Mononuclear cell (primary cell): ENCODE results near the gene CRYL1. TPM values are rescaled to one million over a fixed set of nuclear protein-coding genes. Genes with fewer than 3 reads are reported as not detected.

ENCODE experiments used
- H3K27me3 ChIP-seq: 2 replicates; pipeline ENCODE4 v1.6.0; 2011; ENCODE audit warnings: low read length, control low read depth; ENCODE audit not compliant: insufficient read depth
- H3K4me1 ChIP-seq: 2 replicates; pipeline ENCODE4 v1.5.1; 2011; ENCODE audit warnings: mild to moderate bottlenecking, low read length, control low read depth; ENCODE audit not compliant: insufficient read depth
- H3K4me3 ChIP-seq: 2 replicates; pipeline ENCODE4 v1.5.1; 2011; ENCODE audit warnings: mild to moderate bottlenecking, low read length, moderate library complexity
- H3K9me3 ChIP-seq: 2 replicates; pipeline ENCODE4 v1.5.1; 2011; ENCODE audit warnings: low read depth, mild to moderate bottlenecking, control low read depth, low read length
- total RNA-seq: library from RNA; depleted of rRNA; stranded (reverse); fragments of >200 nt; gene quantifications from one replicate; pipeline ENCODE4 v1.2.3, GENCODE V29; 2012

Gene CRYL1
- total RNA-seq, 1 donor, result 18.2 TPM

DNA sequence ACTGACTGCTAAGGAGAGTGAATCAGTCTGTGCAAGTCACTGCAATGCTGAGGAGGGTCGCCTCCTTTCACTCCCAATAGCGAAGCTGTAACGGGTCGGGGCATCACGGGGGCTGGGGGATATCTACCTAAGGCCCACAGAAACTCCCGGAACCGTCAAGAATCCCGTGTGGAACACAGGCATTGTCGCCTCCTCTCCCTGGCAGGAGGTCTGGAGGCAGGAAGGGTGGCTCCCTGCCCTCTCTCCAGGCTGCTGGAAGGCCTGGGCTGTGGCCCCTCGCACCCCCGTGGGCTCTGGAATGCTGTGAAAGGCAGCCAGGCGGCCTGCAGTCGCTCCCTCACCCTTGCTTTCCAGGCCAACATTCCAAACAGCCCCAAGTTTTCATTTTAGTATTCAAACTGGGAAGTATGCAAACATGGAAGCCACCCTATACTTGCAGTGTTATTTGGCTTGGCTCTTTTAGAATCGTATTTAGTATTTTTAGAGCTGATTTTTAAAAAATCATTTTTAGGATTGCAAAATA is 109.4 kb downstream of the CRYL1 start:
- Histone ChIP-seq H3K4me3 (no peak overlapping the region), H3K27me3 (no peaks in the 10 kb centered on the region), H3K4me1 (peaks cover 22% of the 10 kb centered on the region), H3K9me3 (no peaks in the 10 kb centered on the region)

DNA sequence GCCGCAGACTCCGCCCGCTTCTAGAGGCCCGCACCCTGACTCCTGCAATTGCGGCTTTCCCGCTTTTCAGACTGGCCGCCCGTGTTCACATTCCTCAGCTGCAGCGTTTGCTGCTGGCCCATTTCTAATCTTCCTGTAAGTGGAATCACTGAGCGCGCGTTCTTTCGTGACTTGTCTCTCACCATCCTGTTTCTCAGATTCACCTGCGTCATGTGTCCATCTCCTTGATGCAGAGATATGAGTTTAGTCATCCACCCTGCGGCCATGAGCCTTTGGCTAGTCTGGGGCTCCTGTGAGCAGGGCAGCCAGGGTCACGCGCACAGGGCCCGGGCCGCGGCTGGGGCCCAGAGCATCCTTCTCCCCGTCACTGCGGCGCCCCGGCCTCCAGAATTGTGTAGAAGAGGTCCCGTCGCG is 110.0 kb downstream of the CRYL1 start:
- peaks cover 27% of the 10 kb centered on the region for H3K4me1 ChIP-seq
- no peak overlapping the region for H3K4me3 ChIP-seq
- no peaks in the 10 kb centered on the region for H3K9me3 ChIP-seq
- H3K27me3 ChIP-seq, result no peaks in the 10 kb centered on the region

DNA sequence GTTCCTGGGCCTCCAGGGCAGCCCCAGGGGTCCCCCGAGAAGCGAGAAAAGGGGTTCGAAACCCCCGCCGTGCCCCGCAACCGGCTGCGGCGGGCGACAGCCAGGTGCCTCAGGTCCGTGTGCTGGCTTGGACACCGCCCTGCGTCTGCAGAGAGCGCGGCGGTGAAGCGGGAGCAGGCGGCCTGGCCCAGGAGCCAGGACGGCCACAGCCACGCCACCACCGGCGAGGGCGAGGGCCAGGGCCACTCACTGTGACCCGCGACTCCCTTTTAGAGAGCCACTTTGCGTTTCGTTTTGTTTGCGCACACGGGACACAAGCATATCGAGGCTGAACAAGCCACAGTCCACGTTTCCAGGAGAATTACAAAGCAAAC is 110.4 kb downstream of the CRYL1 start:
- Histone ChIP-seq H3K4me3 (no peak overlapping the region), H3K4me1 (peaks cover 28% of the 10 kb centered on the region), H3K9me3 (no peaks in the 10 kb centered on the region), H3K27me3 (no peaks in the 10 kb centered on the region)

DNA sequence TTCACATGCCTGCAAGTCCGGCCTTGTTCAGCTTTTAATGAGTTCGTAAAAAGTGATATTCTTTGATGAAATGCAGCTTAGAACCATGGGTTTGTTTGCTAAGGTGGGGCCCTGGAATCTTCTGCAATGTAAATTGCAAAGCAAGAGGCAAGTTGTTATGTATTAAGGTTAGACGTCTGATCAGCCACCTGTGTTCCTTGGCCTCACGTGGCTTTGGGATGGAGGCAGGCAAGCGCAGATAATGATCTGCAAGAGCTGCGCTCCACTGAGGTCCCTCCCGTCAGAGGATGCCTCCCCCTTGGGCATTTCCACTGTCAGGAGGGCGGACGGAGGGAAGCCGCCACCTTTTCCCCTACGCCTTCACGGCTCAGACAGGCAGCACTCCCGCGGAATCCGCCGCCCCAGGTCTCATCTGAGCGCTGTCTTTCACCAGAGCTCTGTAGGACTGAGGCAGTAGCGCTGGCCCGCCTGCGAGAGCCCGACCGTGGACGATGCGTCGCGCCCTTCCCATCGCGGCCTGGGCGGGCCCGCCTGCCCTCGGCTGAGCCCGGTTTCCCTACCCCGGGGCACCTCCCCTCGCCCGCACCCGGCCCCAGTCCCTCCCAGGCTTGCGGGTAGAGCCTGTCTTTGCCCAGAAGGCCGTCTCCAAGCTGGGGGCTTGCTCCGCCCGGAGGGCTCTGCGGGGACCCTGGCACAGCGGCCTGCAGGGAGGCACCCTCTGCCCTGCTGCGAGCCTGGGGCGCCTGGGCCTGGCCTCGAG is 110.9 kb downstream of the CRYL1 start:
- peaks cover 23% of the 10 kb centered on the region for H3K4me1 ChIP-seq
- no peaks in the 10 kb centered on the region for H3K27me3 ChIP-seq
- no peak overlapping the region for H3K4me3 ChIP-seq
- no peaks in the 10 kb centered on the region for H3K9me3 ChIP-seq

DNA sequence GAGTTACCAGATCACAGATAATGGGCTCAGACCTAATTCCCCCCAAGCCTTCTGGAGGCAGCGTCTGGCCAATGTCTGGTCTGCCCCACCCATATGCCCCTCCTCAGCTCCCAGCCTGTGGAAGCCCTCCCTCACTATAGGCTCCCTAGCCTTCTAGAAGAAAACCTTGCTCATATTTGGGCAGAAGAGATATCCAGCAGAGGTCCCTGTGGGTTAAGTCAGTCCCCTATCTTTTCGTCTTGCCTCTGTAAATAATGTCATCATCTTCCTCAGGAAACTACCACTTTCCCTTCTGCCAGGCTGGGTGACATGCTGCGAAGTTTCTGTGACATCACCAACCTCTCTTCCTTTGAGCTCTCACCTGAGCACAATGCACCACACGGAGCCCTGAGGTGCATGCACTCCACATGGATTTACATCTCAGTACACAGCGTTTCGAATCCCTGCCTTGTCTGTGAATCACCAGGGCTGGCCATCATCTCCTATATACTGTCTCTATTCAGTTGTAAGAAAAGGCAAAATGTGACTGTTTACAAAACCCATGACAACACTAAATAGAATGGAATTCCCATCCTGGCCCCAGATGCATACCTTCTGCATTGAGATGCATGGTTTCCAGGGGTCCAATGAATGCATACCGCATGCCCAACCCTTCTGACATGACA is 112.8 kb downstream of the CRYL1 start:
- Histone ChIP-seq H3K27me3 (no peaks in the 10 kb centered on the region), H3K4me1 (peaks cover 19% of the 10 kb centered on the region), H3K4me3 (no peak overlapping the region), H3K9me3 (no peaks in the 10 kb centered on the region)

DNA sequence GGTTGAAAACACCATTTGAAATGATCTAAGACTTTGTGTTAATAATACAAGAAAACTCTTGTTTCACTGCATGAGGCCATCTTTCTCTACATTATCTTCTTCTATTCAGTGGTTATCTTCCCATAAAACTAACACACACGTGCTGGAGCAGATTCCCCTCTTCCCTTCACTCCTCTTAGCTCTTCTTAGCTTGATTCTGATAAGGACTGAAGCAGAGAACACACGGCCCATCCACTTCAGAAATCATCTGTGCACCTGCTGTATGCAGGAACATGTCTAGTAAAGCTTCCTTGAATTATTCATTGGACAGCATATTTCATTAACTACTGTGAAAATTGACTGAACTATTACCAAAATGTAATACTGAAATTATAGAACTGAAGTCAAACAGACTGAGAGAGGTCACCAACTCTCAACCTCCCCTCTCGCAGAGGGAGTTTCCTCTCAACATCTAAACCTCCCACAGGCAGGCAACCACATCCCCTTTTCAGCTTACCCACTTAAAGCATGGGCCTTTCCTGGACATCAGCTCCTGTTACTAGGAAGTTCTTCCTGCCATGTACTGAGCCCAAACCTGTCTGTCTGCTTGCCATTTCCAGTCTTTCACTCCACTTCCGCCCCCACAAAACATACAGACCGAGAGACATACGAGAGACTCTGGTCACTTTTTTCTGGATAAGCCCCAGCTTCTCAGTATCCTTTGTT is 113.9 kb downstream of the CRYL1 start:
- Histone ChIP-seq H3K27me3 (no peaks in the 10 kb centered on the region), H3K9me3 (no peaks in the 10 kb centered on the region), H3K4me3 (no peak overlapping the region), H3K4me1 (peaks cover 19% of the 10 kb centered on the region)

DNA sequence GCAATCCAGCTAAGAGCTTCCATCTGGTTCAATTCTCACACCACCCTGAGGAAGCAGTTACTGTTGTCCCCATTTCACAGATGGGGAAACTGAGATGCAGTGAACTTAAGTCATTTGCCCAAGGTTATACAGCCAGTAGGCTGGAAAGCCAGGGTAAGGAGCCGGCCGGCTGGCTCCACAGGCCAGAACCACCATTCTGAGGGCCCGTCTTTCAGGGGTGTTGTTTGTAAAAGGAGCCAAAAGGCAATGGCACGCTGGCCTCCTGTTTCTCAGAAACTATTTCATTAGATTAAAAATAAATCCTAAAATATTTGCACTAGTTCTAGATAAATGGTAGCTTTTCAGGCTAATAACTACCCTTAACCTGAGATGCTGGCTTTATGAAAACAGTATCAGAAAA is 114.9 kb downstream of the CRYL1 start:
- Histone ChIP-seq H3K4me1 (peaks cover 19% of the 10 kb centered on the region), H3K27me3 (no peaks in the 10 kb centered on the region), H3K9me3 (no peaks in the 10 kb centered on the region), H3K4me3 (no peak overlapping the region)

DNA sequence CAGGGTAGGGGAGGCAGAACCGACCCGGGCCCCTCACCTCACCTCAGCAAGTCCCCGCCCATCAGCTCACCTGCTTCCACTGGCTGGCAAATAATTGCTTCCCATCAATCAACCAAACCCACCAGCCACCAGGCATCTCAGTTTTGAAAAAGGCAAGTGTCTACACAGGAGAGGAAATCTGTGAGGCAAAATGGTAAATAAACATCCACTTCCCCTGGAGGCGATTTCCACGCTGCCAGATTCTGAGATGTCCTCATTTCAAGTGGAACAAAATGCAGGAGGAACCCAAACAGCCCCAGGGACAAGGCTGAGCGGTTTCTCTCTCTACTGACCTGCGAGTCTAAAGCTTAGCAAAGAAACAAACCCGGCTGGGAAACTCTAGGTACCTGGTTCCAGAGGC is 117.5 kb downstream of the CRYL1 start:
- H3K9me3 ChIP-seq, result no peaks in the 10 kb centered on the region
- no peaks in the 10 kb centered on the region for H3K27me3 ChIP-seq
- H3K4me3 ChIP-seq, result no peak overlapping the region
- peaks cover 19% of the 10 kb centered on the region for H3K4me1 ChIP-seq

DNA sequence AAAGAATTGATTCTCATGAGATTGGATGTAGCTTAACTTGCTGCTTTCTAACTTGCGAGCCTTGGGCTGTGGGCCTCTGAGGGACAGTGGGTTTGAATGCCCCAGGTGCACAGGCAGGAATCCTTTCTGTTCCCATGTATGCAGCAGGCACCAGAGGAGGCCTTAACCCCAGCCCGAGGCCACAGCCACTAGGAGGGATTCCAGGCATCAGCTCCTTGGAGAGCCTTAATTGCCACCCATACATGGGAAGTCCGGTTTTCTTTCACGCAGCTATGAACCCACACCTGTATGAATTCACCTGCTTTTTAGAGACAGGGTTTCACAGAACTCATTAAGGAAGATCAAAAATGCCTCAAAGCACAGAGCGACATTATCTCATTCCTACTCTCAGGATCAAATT is 117.9 kb downstream of the CRYL1 start:
- Histone ChIP-seq H3K27me3 (no peaks in the 10 kb centered on the region), H3K4me1 (peaks cover 17% of the 10 kb centered on the region), H3K4me3 (no peak overlapping the region), H3K9me3 (no peaks in the 10 kb centered on the region)

DNA sequence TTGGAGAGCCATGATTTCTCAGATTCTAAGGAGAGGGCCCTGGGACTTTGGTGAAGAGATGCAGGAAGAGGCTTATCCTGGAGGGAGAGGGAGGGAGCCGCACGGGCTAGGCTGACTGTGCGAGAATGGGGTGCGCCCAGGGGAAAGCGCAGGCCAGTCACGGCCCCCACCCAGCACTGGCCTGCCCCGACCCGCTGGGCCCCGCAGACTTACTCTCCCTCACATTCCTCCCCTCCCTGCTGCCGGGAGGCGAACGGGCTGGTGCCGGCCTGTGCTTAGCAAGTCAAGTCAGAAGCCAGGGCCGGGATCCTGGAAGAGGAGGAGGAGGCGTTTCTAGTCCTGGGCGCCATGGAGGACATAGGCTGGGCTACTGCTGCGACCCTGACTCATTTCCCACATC is 120.0 kb downstream of the CRYL1 start:
- Histone ChIP-seq H3K27me3 (no peaks in the 10 kb centered on the region), H3K9me3 (no peaks in the 10 kb centered on the region), H3K4me3 (no peak overlapping the region), H3K4me1 (peaks cover under 1% of the 10 kb centered on the region)

DNA sequence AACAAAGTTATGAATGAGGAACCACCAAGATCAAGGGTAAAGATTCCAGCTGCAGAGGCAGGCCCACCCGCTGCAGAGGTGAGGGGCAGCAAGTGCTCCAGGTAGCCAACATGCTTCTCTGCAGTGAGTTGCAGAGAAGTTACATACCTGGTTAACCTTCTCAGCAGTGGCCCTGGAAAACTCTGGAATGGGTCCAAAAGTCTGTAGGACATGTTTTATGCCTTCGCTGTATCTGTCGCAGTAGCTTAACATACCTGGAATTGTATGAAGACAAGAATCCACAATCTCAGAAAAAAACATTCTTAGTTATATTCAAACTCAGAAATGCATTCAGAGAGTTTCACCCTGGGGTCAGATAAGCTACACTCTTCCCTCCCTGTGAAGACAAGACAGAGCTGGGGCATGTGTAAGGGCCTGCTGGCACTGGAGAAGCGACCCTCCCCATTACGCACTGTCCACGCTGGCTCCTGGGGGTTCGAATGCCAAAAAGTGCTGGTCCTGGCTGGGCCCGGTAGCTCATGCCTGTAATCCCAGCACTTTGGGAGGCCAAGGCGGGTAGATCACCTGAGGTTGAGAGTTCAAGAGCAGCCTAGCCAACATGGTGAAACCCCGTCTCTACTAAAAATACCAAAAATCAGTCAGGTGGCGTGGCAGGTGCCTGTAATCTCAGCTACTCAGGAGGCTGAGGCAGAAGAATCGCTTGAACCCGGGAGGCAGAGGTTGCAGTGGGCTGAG is 121.0 kb downstream of the CRYL1 start:
- Histone ChIP-seq H3K4me1 (no peaks in the 10 kb centered on the region), H3K9me3 (no peaks in the 10 kb centered on the region), H3K27me3 (no peaks in the 10 kb centered on the region), H3K4me3 (no peak overlapping the region)

DNA sequence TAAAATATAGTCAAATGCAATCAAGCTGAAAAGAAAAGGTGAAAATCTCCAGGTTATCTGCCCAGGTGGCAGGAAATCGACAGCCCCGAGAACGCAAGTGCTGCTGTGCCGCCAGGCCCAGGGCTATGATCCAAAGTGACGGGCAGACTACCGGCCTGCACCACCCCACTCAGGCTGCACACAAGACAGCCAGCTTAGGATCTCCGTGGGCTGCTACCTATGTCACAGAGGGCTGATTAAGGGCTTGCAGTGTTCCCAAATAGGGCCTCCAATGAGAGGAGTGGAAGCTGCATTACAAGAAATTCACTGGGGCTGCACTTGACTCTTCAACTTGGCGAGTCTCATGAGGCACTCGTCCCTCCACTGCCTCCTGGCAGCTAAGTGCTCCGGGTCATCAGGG is 121.8 kb downstream of the CRYL1 start:
- Histone ChIP-seq H3K27me3 (no peaks in the 10 kb centered on the region), H3K4me3 (no peak overlapping the region), H3K9me3 (no peaks in the 10 kb centered on the region), H3K4me1 (no peaks in the 10 kb centered on the region)

DNA sequence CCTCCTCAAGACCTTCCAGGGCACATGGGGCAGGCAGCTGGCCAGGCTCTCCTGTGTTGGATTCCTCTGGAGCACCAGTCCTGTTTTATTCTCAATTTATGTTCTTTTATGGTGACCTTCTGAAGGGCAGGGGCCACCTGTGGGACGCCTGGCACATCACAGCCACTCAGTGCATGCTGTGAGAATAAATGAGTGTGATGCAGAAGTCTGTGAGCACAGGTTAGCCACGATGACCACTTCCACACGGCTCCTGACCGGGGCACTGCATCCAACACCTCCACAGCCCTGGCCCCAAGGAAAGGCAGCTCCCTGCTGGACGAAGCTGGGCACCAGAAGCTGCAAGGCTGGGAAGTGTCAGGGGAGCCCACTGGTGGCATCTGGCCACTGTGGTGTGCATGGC is 122.8 kb downstream of the CRYL1 start:
- Histone ChIP-seq H3K27me3 (no peaks in the 10 kb centered on the region), H3K9me3 (no peaks in the 10 kb centered on the region), H3K4me3 (no peak overlapping the region), H3K4me1 (no peaks in the 10 kb centered on the region)

DNA sequence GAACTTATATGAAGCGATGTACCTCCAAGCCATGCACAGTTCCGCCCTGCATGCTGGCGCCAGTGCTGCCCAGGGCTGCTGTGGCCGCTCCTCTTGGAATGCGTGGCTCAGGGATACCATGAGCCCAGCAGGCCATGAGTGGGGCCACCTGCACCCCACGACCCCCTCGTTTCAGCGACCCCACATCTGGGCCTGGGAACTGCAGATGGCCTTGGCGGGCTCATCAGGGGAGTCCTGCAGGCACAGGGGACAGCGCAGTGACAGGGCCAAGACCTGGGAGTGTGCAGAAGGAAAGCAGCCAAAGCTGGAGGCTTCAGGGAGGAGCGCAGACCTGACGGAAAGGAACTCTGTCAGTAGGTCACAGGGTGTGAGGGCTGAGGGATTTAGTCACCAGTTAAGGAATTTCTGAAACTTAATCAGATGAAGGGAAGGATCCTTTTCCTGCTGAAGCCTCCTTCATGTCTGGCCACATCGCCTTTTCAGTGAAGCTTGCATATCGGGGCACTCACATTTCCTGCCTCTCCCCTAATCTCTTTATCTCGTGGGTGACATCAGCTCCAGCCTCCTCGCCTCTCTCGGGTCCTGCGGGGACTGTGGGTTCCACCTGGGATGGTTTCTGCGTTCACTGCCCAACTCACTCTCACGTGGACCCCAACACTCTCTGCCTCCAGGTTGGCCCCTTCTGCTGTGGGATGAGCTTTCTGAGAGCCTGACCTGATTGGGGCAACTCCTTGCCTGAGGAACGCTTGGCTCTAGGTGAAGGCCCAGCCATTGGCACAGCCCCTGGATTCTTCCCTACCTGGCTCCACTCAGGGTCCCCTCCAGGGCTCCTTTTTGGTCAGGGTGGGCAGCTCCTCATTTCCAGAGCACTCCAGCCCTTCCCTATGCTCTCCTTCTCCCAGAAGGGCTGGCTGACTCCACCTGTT is 123.5 kb downstream of the CRYL1 start:
- no peaks in the 10 kb centered on the region for H3K4me1 ChIP-seq
- H3K4me3 ChIP-seq, result no peak overlapping the region
- no peaks in the 10 kb centered on the region for H3K27me3 ChIP-seq
- no peaks in the 10 kb centered on the region for H3K9me3 ChIP-seq
